Peyer's patch (tissue), 4 donors: ENCODE data around the gene FAM156B.
"Not testable (repeated sequence)": the region's sequence is repeated elsewhere in the genome, so short reads cannot be mapped to it uniquely, and the experiment has no call there.

Experiments used
- CTCF ChIP-seq, 6 experiments: fragments of 450-650 bp in 4 of 6; fragments of 200-600 bp in 2 of 6; sonication (generic) in 1 of 6; IDR thresholded peaks; one replicate each; pipeline ENCODE4 v1.5.1; 2017 to 2019; ENCODE audit warnings: antibody characterized with exemption in 6 of 6, mild to moderate bottlenecking in 3 of 6, moderate library complexity in 1 of 6
- POLR2A ChIP-seq, 2 donors: fragments of 450-650 bp; IDR thresholded peaks; one replicate each; pipeline ENCODE4 v1.5.1; 2017; ENCODE audit warnings: antibody characterized with exemption in 2 of 2, mild to moderate bottlenecking in 2 of 2, moderate library complexity in 2 of 2

DNA sequence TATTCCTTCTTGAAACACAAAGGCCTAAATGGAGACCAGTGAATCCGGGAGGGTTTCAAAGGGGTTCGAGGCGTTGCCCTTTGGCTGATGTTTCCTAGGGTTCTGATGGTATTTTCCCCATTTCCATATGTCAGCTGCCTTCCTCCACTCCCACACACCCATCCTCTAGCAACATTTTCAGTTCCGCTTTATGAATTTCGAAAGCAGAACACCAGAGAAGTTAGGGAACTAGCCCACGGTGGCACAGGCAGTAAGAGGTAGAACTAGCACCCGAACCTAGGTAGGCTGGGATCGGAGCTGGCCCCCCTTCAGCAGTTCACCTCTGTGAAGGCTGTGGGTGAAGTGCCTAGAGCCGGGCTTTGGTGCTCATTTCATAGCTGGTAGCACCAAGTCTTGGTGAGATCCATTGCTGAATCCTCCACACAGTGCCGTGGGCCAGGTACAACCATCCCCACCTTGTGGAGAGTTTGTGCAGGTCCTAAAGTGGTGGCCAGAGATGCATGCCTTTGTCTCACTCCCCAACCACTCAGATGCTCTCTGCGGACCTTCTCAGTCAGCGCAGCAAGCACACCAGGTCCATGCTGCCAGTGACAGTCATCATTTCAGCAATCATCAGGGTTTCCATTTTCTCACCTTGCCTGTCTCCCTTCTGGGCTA lies 12.3 kb downstream of the FAM156B start:
- TF ChIP-seq CTCF, POLR2A (IDR thresholded peaks at IDR 0.05): not testable (repeated sequence)
